HG03025 (cell line): ENCODE measurements around the gene EFNA5.
"Not testable (repeated sequence)": the region's sequence is repeated elsewhere in the genome, so short reads cannot be mapped to it uniquely, and the experiment has no call there.

ENCODE experiments used
- ATAC-seq: cut with Tn5 transposase; IDR thresholded peaks from one replicate; pipeline ENCODE4 v1.9.1; 2021; ENCODE audit warnings: mild to moderate bottlenecking, moderate library complexity; ENCODE audit not compliant: unreplicated experiment, low FRiP score

EFNA5 gene

DNA sequence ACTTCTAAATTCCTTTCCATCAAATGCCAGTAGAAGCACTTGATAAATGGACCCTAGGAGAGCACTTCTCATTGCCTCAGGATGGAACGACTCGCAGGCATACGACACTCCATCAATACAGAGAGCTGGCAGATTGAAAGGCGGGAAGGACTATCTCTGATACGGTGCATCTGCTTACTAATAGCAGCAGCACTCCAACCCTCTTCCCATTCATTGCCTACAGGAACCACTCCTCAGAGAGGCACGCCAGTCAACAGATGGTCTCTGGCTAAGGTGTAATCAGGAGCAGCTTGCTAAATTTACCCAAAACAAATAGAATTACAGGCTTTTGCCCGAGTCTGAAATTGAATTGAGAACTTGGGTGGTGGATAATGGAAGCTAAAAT is 168.1 kb downstream of the EFNA5 start:
- ATAC-seq: no peak

- no peak for ATAC-seq
Observed at GRCh38 chr5:107501965-107502675, 168.6 kb downstream of the EFNA5 start.

- ATAC-seq: no peak
Observed at GRCh38 chr5:107500840-107501239, 169.9 kb downstream of the EFNA5 start.

DNA sequence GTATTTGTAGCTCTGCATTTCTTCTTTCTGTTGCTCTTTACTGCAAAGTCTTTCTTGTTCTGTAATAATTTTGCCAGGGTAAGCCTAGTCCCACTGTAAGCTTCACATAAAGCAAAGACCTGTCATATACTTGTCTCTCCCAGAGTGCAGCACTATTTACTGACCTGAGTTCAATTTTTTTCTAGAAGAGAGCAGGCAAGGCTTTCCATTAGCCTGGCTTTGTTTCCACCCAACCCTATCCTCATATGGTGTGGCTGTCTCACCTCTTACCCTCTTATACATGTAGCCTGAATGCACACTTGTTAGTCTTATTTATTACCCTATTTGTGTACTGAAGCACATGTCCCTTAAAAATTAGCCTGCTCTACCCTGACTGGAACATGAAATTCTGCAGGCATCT is 170.4 kb downstream of the EFNA5 start:
- ATAC-seq: no peak

DNA sequence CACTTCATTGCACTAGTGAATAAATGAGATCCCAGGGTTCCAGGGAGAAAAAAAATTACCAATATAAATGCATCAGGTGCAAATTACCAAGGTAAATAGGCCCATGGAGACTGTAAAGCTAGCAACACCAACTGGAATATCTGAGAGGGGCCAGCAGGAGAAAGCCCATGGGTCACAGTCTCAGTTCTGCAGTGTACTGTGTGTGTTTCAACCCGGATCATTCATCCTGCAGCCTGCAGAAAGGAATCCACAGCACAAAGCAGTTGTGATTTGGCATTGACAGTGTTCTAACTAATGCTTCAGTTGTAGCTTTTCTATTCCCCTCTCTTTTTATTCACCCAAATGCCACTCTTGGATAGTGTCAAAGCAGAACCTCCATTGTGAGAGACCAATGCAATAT is 171.0 kb downstream of the EFNA5 start:
- ATAC-seq: no peak

- no peak for ATAC-seq
Observed at GRCh38 chr5:107499237-107499636, 171.5 kb downstream of the EFNA5 start.

- ATAC-seq: no peak
Observed at GRCh38 chr5:107496466-107496865, 174.3 kb downstream of the EFNA5 start.

DNA sequence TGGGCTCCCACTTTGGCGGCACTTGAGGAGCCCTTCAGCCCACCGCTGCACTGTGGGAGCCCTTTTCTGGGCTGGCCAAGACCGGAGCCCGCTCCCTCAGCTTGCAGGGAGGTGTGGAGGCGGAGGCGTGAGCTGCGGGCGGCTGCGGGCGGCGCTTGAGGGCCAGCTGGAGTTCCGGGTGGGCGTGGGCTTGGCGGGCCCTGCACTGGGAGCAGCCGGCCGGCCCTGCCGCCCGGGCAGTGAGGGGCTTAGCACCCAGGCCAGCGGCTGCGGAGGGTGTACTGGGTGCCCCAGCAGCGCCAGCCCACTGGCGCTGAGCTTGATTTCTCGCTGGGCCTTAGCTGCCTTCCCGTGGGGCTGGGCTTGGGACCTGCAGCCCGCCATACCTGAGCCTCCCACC is 176.6 kb downstream of the EFNA5 start:
- not testable (repeated sequence) for ATAC-seq

DNA sequence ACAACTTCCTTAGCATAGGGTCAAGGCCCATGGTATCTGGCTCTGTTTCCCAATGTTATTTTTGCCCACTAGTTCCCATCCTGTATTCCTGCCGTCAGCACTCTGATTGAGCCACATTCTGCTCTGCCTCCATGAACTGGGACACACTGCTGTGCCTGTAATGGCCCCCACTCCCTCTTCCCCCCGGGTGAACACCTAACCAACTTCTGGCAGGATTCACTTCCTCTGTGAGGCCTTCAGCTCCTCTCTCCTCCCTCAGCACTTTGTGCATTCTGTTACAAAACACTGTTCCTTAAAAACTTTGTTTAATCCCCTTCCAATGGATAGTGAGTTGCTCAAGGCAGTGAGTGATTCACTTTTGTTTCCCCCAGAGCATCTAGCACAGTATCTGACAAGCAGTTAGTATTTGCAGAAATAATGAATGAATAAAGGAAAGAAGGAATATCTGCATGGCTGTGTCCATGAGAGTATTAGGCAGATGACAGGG is 183.6 kb downstream of the EFNA5 start:
- no peak for ATAC-seq

GRCh38 chr5:107486489-107486888 is 184.2 kb downstream of the EFNA5 start:
- ATAC-seq: peak; percentile 72

DNA sequence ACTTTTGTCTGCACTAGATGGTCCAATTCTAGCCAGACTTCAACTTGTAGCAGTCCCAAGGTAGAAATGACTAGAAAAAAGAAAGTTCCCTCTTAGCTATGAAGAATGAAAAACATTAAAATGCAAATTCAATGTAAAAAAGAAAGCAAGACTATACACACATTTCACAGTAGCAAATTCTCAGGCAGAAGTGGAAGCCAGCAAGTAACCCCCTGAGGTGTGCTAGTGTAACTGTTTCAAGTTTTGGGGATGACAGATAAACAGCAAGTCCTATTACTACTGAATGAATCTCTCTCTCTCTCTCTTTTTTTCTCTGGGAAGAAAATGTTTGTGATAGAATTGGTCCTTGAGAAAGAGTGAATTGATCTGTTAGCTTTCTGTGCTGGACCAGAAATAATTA is 185.6 kb downstream of the EFNA5 start:
- peak; percentile 64 for ATAC-seq

GRCh38 chr5:107484281-107484680 is 186.5 kb downstream of the EFNA5 start:
- no peak for ATAC-seq

DNA sequence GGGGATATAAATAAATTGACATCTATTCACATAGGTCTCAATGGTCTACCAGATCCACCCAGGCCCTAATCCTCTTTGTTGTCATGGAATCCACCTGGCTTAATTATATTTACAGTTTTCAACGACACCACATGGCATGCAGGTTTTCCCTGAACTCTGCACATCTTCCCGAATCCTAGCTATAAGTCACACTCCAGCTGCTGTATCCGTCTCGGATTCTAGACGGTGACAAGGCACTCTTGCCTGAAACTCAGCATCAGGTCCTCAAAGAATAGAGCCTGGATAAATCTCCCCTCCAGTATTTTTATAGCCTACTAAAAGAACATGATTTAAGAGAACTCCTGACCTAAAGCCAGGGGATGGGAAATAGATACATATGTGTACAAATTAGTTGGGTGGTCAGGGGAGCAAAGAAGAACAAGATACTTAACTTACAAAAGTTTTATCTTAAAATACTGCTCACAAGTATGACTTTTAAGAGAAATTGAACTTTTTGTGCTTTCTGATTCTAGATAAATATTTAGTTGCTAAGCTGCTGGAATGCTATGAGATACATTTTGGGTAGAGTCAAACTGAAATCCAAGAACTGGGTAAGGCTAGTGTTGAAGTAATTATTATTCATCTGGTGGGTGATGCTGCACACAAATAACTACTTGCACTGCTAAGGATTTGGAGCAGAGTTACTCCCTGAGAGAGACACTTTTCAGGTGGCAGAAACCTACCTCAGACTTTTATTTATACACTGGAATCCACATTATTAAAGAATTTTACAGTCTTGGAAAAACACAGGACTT is 187.3 kb downstream of the EFNA5 start:
- ATAC-seq: no peak

GRCh38 chr5:107478068-107478641 is 192.6 kb downstream of the EFNA5 start:
- ATAC-seq: no peak

DNA sequence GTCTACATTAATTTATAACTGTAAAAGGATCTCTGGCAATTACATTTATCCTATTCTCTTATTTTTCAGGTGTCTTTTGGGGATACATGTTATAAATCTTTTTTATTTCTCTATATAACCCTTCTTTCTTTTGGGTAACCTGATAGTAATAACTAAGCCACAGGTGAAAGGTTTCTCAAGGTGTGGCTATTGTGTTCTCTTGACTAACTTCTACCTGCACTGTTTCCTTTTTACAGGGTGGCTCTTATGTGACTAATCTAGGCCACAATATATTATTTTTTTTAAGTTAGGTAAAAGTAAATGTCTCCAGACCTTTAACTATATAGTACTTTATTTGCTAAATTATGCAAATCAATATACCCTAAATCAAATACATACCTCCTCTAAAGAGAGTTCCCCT is 193.2 kb downstream of the EFNA5 start:
- ATAC-seq: no peak

DNA sequence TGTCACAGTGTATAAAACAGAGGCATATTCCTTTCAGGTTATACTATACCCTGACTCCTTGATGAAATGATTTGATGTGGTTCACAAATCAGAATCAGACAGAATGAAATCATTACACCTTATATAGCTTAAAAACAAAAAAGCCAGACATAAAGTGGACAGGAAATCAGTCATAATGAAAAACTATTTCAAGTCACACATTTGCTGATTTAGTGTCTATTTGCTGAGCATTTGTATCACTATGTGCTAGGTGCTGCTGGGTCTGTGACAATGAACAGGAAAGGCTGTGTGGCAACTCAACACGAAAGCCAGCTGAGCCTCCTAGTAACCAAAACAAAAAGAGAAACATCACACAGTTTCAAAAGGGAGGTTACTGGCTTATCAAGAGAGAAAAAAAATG is 194.0 kb downstream of the EFNA5 start:
- ATAC-seq: peak; percentile 97

- no peak for ATAC-seq
Observed at GRCh38 chr5:107474716-107475489, 195.8 kb downstream of the EFNA5 start.

GRCh38 chr5:107474361-107474715 is 196.4 kb downstream of the EFNA5 start:
- ATAC-seq: no peak

DNA sequence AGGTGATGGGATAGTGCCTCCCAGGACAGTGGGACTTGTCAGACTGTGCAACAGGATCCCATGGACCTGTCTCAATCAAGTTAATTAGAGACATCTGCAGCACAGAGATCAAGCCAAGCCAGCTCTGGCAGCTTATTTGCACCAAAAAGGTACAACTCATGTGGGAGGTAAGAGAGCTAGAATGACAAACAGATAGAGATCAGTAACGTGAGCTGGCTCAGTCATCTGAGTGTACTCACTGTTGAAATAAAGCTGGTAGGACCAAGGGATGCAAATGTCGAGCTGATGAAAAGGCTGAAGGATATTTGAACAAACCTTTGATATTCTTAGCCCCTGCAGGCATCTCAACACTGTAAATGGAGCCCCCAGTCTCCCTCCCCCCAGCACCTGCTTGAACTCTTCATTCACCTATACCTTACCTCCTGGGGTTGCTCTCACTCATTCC is 198.1 kb downstream of the EFNA5 start:
- ATAC-seq: no peak

DNA sequence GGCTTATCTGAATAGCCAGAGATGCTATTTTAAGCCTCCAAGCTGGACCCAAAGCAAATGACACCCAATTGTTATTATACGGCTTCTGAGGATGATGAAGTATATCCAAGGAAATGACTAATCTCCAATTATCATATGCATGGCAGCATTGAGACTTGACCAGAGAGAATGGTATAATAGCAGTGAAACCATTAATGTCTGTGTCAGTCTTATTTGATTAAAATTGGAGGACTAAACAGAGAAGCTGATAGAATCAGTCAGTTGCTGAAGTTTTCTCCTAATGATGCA is 200.5 kb downstream of the EFNA5 start:
- no peak for ATAC-seq
